Stimulated activated naive CD8-positive, alpha-beta T cell treated with anti-CD3 and anti-CD28 coated beads, Interleukin-15, amount 100 ng/mL, for 72 hours (primary cell): ENCODE measurements around the gene ARAP2.

Source experiments
- ATAC-seq: fragments of 150-1000 bp; cut with Tn5 transposase; 2 replicates; pipeline ENCODE4 v1.10.0; 2021; ENCODE audit warnings: mild to moderate bottlenecking, moderate library complexity
- DNase-seq, 2 donors: peaks; one replicate each; pipeline ENCODE4 v3.0.0; 2021 to 2022
- H3K27ac Mint-ChIP-seq, 2 donors: one replicate each; pipeline ENCODE4 v1.8.0; 2022; ENCODE audit warnings: mild to moderate bottlenecking in 2 of 2, mixed read lengths in 2 of 2, moderate library complexity in 2 of 2
- H3K27me3 Mint-ChIP-seq: one replicate; pipeline ENCODE4 v1.8.0; 2022; ENCODE audit warnings: mixed read lengths
- H3K4me1 Mint-ChIP-seq: one replicate; pipeline ENCODE4 v1.8.0; 2022; ENCODE audit warnings: mild to moderate bottlenecking, mixed read lengths
- H3K4me3 Mint-ChIP-seq, 2 donors: one replicate each; pipeline ENCODE4 v1.8.0; 2022; ENCODE audit warnings: mild to moderate bottlenecking in 2 of 2, mixed read lengths in 2 of 2, moderate library complexity in 1 of 2
- H3K9me3 Mint-ChIP-seq, 2 donors: one replicate each; pipeline ENCODE4 v1.8.0; 2022; ENCODE audit warnings: mixed read lengths in 2 of 2

ARAP2 gene

GRCh38 chr4:36244257-36245082 is at the start of gene ARAP2:
TSS of gene ARAP2 (minus strand) at chr4:36244514. CDS start at chr4:36229486, 15,028 bp downstream.
- peak; percentile 86 for ATAC-seq
- no peaks in the 10 kb centered on the region for H3K9me3 Mint-ChIP-seq
- peaks cover 37% of the 10 kb centered on the region for H3K4me1 Mint-ChIP-seq
- H3K4me3 Mint-ChIP-seq = peak within 1 kb of the TSS; percentile 84 to 94
- H3K27ac Mint-ChIP-seq = peak within 1 kb of the TSS; percentile 92 to 95
- peak; percentile 85 for DNase-seq
- no peaks in the 10 kb centered on the region for H3K27me3 Mint-ChIP-seq

- no peak overlapping the region for H3K27ac Mint-ChIP-seq
- no peak overlapping the region for H3K4me3 Mint-ChIP-seq
- peaks cover 0 to 2% of the 10 kb centered on the region in 2 donors for H3K9me3 Mint-ChIP-seq
- H3K27me3 Mint-ChIP-seq = no peaks in the 10 kb centered on the region
- ATAC-seq = no peak
- H3K4me1 Mint-ChIP-seq = peaks cover 10% of the 10 kb centered on the region
- DNase-seq = no peak
These were observed 48.4 kb upstream of the ARAP2 start for GRCh38 chr4:36292556-36293188.

GRCh38 chr4:36290641-36291040 is 46.3 kb upstream of the ARAP2 start:
- H3K4me3 Mint-ChIP-seq = no peak overlapping the region
- H3K4me1 Mint-ChIP-seq = peaks cover 27% of the 10 kb centered on the region
- DNase-seq (no peak), ATAC-seq (no peak)
- H3K27me3 Mint-ChIP-seq = no peaks in the 10 kb centered on the region
- no peak overlapping the region for H3K27ac Mint-ChIP-seq
- H3K9me3 Mint-ChIP-seq = peaks cover 4 to 6% of the 10 kb centered on the region in 2 donors

- ATAC-seq = no peak
- DNase-seq = no peak
- Mint-ChIP-seq H3K9me3 (peaks cover 5 to 6% of the 10 kb centered on the region in 2 donors), H3K4me3 (no peak overlapping the region), H3K27ac (no peak overlapping the region), H3K4me1 (peaks cover 45% of the 10 kb centered on the region), H3K27me3 (no peaks in the 10 kb centered on the region)
These were observed 44.6 kb upstream of the ARAP2 start for GRCh38 chr4:36288731-36289426.

- Mint-ChIP-seq H3K4me3 (peak overlapping the region; percentile 13 to 73), H3K9me3 (peaks cover 5 to 6% of the 10 kb centered on the region in 2 donors), H3K4me1 (peaks cover 66% of the 10 kb centered on the region), H3K27ac (peak overlapping the region; percentile 97 to 99), H3K27me3 (no peaks in the 10 kb centered on the region)
- no peak for DNase-seq
- no peak for ATAC-seq
These were observed 42.2 kb upstream of the ARAP2 start for GRCh38 chr4:36286481-36286871.

- Mint-ChIP-seq H3K9me3 (peaks cover 5 to 6% of the 10 kb centered on the region in 2 donors), H3K4me1 (peaks cover 72% of the 10 kb centered on the region), H3K4me3 (peak overlapping the region; percentile 58 to 73), H3K27ac (peak overlapping the region; percentile 97 to 99), H3K27me3 (no peaks in the 10 kb centered on the region)
- peak; percentile 68 to 79 for DNase-seq
- peak; percentile 98 for ATAC-seq
These were observed 41.6 kb upstream of the ARAP2 start for GRCh38 chr4:36285784-36286480.

GRCh38 chr4:36283912-36284465 is 39.7 kb upstream of the ARAP2 start:
- no peaks in the 10 kb centered on the region for H3K27me3 Mint-ChIP-seq
- H3K4me1 Mint-ChIP-seq = peaks cover 91% of the 10 kb centered on the region
- H3K9me3 Mint-ChIP-seq = peaks cover 5 to 6% of the 10 kb centered on the region in 2 donors
- no peak overlapping the region for H3K27ac Mint-ChIP-seq
- DNase-seq (no peak), ATAC-seq (no peak)
- H3K4me3 Mint-ChIP-seq = no peak overlapping the region

GRCh38 chr4:36282503-36283030 is 38.3 kb upstream of the ARAP2 start:
- H3K27ac Mint-ChIP-seq = no peak overlapping the region

GRCh38 chr4:36281384-36282106 is 37.2 kb upstream of the ARAP2 start, which contains the start of gene DTHD1:
TSS of gene DTHD1 (plus strand) at chr4:36281616. CDS start at chr4:36281759, 143 bp downstream.
- Mint-ChIP-seq H3K27ac (peak within 1 kb of the TSS; percentile 17 to 23), H3K9me3 (peaks cover 0 to 5% of the 10 kb centered on the region in 2 donors), H3K4me3 (peak within 1 kb of the TSS; percentile 3 to 44), H3K27me3 (no peaks in the 10 kb centered on the region), H3K4me1 (peaks cover 94% of the 10 kb centered on the region)
- ATAC-seq (peak; percentile 43), DNase-seq (peak in 1 of 2 donors; percentile 32)

More at GRCh38 chr4:36282503-36283030, 38.3 kb upstream of the ARAP2 start:
- Mint-ChIP-seq H3K4me3 (no peak overlapping the region), H3K27me3 (no peaks in the 10 kb centered on the region), H3K9me3 (peaks cover 3 to 5% of the 10 kb centered on the region in 2 donors), H3K4me1 (peaks cover 93% of the 10 kb centered on the region)
- DNase-seq = no peak
- ATAC-seq = no peak

GRCh38 chr4:36280555-36280954 is 36.2 kb upstream of the ARAP2 start:
- Mint-ChIP-seq H3K4me1 (peaks cover 90% of the 10 kb centered on the region), H3K27me3 (no peaks in the 10 kb centered on the region), H3K27ac (no peak overlapping the region), H3K9me3 (peaks cover 0 to under 1% of the 10 kb centered on the region in 2 donors), H3K4me3 (no peak overlapping the region)
- DNase-seq (no peak), ATAC-seq (no peak)

GRCh38 chr4:36278789-36279188 is 34.5 kb upstream of the ARAP2 start:
- no peaks in the 10 kb centered on the region for H3K27me3 Mint-ChIP-seq
- peak overlapping the region; percentile 44 to 51 for H3K4me3 Mint-ChIP-seq
- H3K27ac Mint-ChIP-seq = no peak overlapping the region
- H3K4me1 Mint-ChIP-seq = peaks cover 72% of the 10 kb centered on the region
- H3K9me3 Mint-ChIP-seq = no peaks in the 10 kb centered on the region
- DNase-seq (no peak), ATAC-seq (peak; percentile 61)

- H3K9me3 Mint-ChIP-seq = no peaks in the 10 kb centered on the region
- peak overlapping the region in 1 of 2 donors; percentile 64 for H3K27ac Mint-ChIP-seq
- peak; percentile 52 for ATAC-seq
- peaks cover 61% of the 10 kb centered on the region for H3K4me1 Mint-ChIP-seq
- no peak for DNase-seq
- H3K27me3 Mint-ChIP-seq = no peaks in the 10 kb centered on the region
- H3K4me3 Mint-ChIP-seq = peak overlapping the region; percentile 25 to 27
These were observed 33.2 kb upstream of the ARAP2 start for GRCh38 chr4:36277533-36277932.

- ATAC-seq = no peak
- H3K27me3 Mint-ChIP-seq = no peaks in the 10 kb centered on the region
- no peak for DNase-seq
- H3K27ac Mint-ChIP-seq = no peak overlapping the region
- H3K9me3 Mint-ChIP-seq = no peaks in the 10 kb centered on the region
- H3K4me1 Mint-ChIP-seq = peaks cover 36% of the 10 kb centered on the region
- H3K4me3 Mint-ChIP-seq = no peak overlapping the region
These were observed 29.8 kb upstream of the ARAP2 start for GRCh38 chr4:36274158-36274557.

GRCh38 chr4:36273276-36273675 is 29.0 kb upstream of the ARAP2 start:
- H3K4me3 Mint-ChIP-seq = no peak overlapping the region
- no peak overlapping the region for H3K27ac Mint-ChIP-seq
- no peaks in the 10 kb centered on the region for H3K9me3 Mint-ChIP-seq
- ATAC-seq (no peak), DNase-seq (no peak)
- peaks cover 36% of the 10 kb centered on the region for H3K4me1 Mint-ChIP-seq
- H3K27me3 Mint-ChIP-seq = no peaks in the 10 kb centered on the region
